OCI-LY7 (cell line): Measurements from ENCODE around the gene NDUFB10.

ENCODE experiments used
- EZH2phosphoT487 ChIP-seq: fragments of 200-600 bp; sonication (generic); IDR thresholded peaks from 2 replicates; pipeline ENCODE4 v1.6.1; 2018; ENCODE audit warnings: low read depth, borderline replicate concordance, mild to moderate bottlenecking, mixed run types, antibody characterized with exemption, low read length, moderate library complexity, mixed read lengths
- TF ChIP-seq, protein P1 (sequence below): fragments of 200-600 bp; sonication (generic); conservative IDR thresholded peaks from 2 replicates; pipeline ENCODE4 v1.5.1; 2014; ENCODE audit warnings: mild to moderate bottlenecking, antibody characterized with exemption, low read length, moderate library complexity, mixed read lengths

- TF ChIP-seq, protein P1, sequence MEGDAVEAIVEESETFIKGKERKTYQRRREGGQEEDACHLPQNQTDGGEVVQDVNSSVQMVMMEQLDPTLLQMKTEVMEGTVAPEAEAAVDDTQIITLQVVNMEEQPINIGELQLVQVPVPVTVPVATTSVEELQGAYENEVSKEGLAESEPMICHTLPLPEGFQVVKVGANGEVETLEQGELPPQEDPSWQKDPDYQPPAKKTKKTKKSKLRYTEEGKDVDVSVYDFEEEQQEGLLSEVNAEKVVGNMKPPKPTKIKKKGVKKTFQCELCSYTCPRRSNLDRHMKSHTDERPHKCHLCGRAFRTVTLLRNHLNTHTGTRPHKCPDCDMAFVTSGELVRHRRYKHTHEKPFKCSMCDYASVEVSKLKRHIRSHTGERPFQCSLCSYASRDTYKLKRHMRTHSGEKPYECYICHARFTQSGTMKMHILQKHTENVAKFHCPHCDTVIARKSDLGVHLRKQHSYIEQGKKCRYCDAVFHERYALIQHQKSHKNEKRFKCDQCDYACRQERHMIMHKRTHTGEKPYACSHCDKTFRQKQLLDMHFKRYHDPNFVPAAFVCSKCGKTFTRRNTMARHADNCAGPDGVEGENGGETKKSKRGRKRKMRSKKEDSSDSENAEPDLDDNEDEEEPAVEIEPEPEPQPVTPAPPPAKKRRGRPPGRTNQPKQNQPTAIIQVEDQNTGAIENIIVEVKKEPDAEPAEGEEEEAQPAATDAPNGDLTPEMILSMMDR, result no peak
- TF ChIP-seq EZH2phosphoT487, result no peak
Observed at GRCh38 chr16:1945559-1946391, 13.6 kb upstream of the NDUFB10 start.
